ENCODE data around the gene LDHA. TPM values are rescaled to one million over a fixed set of nuclear protein-coding genes. Genes with fewer than 3 reads are reported as not detected.

Gene LDHA
- total and polyA plus RNA-seq, 2 of the 13 experiments (the other 11 are each of a cell fraction or from before 2014, with no cell fraction given) = 805 to 1,547 TPM

- no peak for TF ChIP-seq ARID4A (CRISPR knock-in tag; IDR thresholded peaks at IDR 0.05; ENCODE audit: borderline replicate concordance)
- no peak for TF ChIP-seq ZBTB42 (CRISPR knock-in tag; IDR thresholded peaks at IDR 0.05)
These were observed 33.2 kb upstream of the LDHA start (continued) for GRCh38 chr11:18361154-18361553.

- FAIRE-seq (no peak), DNase-seq (ENCODE audit: low spot score) (no peak), ATAC-seq (no peak)
- Histone ChIP-seq H3K9me3 (ENCODE audit: low read length) (no peaks in the 10 kb centered on the region), H3K9ac (ENCODE audit: insufficient read depth, low read depth, low read length) (no peak overlapping the region), H3K79me2 (ENCODE audit: insufficient read depth, low read length) (no peaks in the 10 kb centered on the region), H3K4me1 (ENCODE audit: insufficient read depth, low read length) (no peaks in the 10 kb centered on the region), H3K36me3 (replicated peaks in 1 of 2; ENCODE audit: control insufficient read depth in 1 of 2, insufficient read depth in 2 of 2, low read length in 2 of 2) (peaks cover 14 to 52% of the 10 kb centered on the region in 2 experiments; a peak in 4 of 5 replicates), H3K27me3 (ENCODE audit: control insufficient read depth in 1 of 2, insufficient read depth in 2 of 2, low read length in 2 of 2) (no peaks in the 10 kb centered on the region), H4K20me1 (ENCODE audit: insufficient read depth, low read length) (no peaks in the 10 kb centered on the region), H3K4me3 (replicated peaks in 1 of 3; ENCODE audit: insufficient read depth in 1 of 3, low read depth in 2 of 3, low read length in 3 of 3) (no peak overlapping the region), H3K27ac (ENCODE audit: extremely low read length, insufficient read depth, low read length) (no peak overlapping the region), H3K4me2 (ENCODE audit: low read depth, low read length) (no peak overlapping the region), H2AFZ (ENCODE audit: low read length) (no peak overlapping the region)
- in situ Hi-C loops (cut with HindIII; ENCODE audit: extremely low pct_ligation_motif_present, low pct_unique_long_range_greater_than_20kb) (no loop called here), intact Hi-C loops (cut with micrococcal nuclease; ENCODE audit: unreplicated experiment) (no loop called here)
- ChIA-PET CTCF (ENCODE audit: low intra/inter-chr PET ratio, low total read pairs) (no interaction called here), POLR2A (no interaction called here)
- TF ChIP-seq MLXIP (CRISPR knock-in tag; IDR thresholded peaks at IDR 0.05; ENCODE audit: borderline replicate concordance) (no peak), ZNF691 (CRISPR knock-in tag; IDR thresholded peaks at IDR 0.05; ENCODE audit: borderline replicate concordance, low read depth) (no peak), ARNTL (CRISPR knock-in tag; IDR thresholded peaks at IDR 0.05) (no peak), ZNF441 (CRISPR knock-in tag; IDR thresholded peaks at IDR 0.05; ENCODE audit: borderline replicate concordance) (no peak)
- WGBS (ENCODE audit: low lambda C conversion rate) = 100% methylated on average over 4 of the region's 4 CpGs
- no TSS peak for BruUV-seq (replicated peaks)
These were observed 29.8 kb upstream of the LDHA start for GRCh38 chr11:18364495-18365073.
